ENCODE data around the gene PYGO2.

GRCh38 chr1:154955039-154955717, 6.4 kb downstream of the PYGO2 start:
- TF ChIP-seq CTCF (conservative IDR thresholded peaks at IDR 0.05; ENCODE audit: low read length) (no peak), EZH2phosphoT487 (IDR thresholded peaks at IDR 0.05; ENCODE audit: borderline replicate concordance) (no peak)
